AG08396 (cell line): ENCODE results near the gene TBC1D10B.
"Not testable (repeated sequence)": the region's sequence is repeated elsewhere in the genome, so short reads cannot be mapped to it uniquely, and the experiment has no call there.

Experiments
- DNase-seq: peaks from one replicate; pipeline ENCODE4 v3.0.0; 2012; ENCODE audit warnings: low spot score, mixed read lengths

Gene TBC1D10B

DNA sequence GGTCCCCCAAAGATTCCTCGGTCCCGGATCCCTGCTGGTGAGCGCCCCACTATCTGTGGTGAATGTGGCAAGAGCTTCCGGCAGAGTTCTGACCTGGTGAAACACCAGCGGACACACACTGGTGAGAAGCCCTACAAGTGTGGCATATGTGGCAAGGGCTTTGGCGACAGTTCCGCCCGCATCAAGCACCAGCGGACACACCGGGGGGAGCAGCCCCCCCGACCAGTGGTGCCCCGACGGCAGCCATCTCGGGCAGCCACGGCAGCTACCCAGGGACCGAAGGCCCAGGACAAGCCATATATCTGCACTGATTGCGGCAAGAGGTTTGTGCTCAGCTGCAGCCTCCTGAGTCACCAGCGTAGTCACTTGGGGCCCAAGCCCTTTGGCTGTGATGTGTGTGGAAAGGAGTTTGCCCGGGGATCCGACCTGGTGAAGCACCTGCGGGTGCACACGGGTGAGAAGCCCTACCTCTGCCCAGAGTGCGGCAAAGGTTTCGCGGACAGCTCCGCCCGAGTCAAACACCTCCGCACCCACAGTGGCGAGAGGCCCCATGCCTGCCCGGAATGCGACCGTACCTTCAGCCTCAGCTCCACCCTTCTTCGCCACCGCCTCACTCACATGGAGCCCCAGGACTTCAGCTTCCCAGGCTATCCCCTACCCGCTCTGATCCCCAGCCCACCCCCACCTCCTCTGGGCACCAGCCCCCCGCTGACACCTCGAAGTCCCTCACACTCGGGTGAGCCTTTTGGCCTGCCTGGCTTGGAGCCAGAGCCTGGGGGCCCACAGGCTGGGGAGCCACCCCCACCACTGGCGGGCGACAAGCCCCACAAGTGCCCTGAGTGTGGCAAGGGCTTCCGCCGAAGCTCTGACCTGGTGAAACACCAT lies 27.7 kb upstream of the TBC1D10B start:
- no peak for DNase-seq

- DNase-seq = no peak
Observed at GRCh38 chr16:30397056-30397455, 26.8 kb upstream of the TBC1D10B start.

DNA sequence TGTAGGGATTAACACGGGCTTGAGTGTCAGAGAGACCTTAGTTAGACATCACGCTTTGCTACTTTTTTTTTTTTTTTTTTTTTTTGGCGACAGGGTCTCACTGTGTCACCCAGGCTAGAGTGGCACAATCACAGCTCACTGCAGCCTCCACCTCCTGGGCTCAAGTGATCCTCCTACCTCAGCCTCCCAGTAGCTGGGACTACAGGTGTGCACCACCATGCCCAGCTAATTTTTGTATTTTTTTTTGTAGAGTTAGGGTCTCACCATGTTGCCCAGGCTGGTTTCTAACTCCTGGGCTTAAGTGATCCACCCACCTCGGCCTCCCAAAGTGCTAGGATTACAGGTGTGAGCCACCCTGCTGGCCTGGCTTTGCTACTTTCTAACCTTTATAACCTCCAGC lies 26.3 kb upstream of the TBC1D10B start:
- not testable (repeated sequence) for DNase-seq

DNA sequence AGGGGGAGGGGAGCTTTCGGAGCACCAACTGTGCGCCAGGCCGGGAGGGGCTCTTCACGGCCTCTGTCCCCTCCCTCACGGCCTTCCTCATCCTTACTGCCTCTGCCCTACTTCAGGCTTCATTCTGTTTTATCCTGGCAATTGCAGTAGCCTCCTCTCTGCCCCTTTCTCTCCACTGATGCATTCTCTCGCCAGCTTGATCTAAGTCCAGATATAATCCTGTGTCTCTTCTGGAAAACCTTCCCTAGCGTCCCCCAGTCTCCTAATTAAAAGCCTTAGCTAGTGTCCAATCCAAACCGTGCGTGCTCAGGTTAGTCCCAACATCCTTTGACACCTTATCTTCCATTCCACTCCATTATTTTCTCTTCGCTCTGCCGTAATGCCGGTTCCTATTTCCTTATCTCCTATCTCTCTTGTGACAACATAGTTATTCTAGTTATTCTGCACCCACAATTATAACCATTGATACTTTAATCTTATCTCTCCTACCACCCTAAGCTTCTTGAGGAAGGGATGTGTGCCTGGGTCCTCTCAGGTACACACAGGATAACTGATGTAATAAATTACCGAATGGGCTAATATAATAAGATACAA lies 25.8 kb upstream of the TBC1D10B start:
- no peak for DNase-seq

- DNase-seq = peak; percentile 91
Observed at GRCh38 chr16:30395155-30395991, 25.1 kb upstream of the TBC1D10B start, which contains the start of gene ZNF48. Gene ZNF48 (plus strand): TSS chr16:30395420. CDS start chr16:30395795, 375 bp downstream.

DNA sequence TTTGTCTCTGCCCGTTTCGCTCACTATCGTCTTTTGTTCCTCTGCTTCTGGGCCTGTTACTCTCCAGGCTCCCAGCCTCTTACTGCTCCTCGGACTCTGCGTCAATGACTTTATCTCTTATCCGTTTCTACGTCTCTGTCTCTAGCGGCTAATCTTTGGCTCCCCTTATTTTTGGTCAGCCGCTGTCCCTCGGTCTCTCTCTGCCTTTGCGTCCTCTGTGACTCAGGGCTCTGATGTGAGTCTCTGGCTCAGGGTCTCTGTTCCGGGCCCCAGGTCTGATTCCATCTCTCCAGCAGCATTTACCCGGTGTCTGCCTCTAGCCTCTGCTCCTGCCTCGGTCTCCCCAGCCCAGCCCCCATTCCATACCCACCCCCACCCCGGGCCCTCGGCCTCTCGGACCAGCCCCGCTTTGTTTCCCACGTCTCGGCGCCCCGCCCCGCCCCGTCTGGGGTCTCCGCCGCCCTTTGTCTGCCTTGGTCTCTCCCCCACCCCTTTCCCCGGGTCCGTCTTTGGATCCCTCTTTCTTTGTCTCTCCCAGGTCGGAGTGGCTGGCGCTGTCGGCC lies 24.4 kb upstream of the TBC1D10B start:
- DNase-seq = peak; percentile 51

DNA sequence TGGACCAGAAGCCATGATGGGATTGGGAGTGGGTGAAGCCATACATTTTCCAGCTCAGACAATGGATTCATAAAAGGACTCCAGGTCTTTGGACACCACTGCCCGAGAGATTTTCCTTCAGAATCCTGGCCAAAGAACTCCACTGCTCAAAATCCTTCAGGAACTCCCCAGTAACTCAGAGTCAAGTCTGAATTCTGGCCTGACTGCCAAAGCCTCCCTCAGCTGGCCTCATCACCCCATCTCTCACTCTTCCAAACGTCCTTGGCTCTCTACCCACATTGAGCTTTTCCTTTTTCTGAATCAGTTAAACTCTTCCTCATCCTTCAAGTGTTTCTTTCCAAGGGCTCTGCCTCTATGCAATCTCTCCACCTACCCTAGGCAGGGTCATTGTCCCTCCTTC lies 13.2 kb upstream of the TBC1D10B start:
- DNase-seq = no peak

GRCh38 chr16:30382111-30382881 lies 12.0 kb upstream of the TBC1D10B start, which contains the start of gene SEPTIN1:
Gene SEPTIN1 (minus strand): TSS chr16:30382561. CDS start chr16:30382542, 19 bp downstream.
- no peak for DNase-seq

- DNase-seq = no peak
Observed at GRCh38 chr16:30381291-30382041, 11.2 kb upstream of the TBC1D10B start.

DNA sequence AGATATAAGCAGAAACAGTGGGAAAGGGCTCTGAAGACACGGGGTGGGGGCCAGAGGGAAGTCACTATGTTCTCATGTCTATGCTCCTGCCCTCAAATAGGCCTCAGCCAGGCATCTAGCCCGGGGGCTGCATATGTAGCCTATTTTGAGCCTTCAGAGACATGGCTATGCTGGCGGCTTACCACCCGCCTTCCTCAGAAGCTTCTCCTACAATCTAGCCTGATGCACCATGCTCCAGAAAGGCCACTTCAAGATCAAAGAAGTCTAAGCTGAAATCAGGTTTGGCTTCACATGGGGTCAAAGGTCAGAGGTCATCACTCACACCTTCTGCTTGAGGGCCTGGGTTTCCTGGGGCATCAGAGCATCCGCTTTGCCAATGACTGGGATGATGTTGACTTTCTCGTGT lies 10.5 kb upstream of the TBC1D10B start:
- DNase-seq = no peak

GRCh38 chr16:30380072-30380802 lies 9.9 kb upstream of the TBC1D10B start:
- no peak for DNase-seq

- DNase-seq = no peak
Observed at GRCh38 chr16:30379158-30379783, 9.0 kb upstream of the TBC1D10B start.

- DNase-seq = peak; percentile 99
Observed at GRCh38 chr16:30378236-30379157, 8.2 kb upstream of the TBC1D10B start.

- peak; percentile 83 for DNase-seq
Observed at GRCh38 chr16:30377812-30378235, 7.5 kb upstream of the TBC1D10B start.

DNA sequence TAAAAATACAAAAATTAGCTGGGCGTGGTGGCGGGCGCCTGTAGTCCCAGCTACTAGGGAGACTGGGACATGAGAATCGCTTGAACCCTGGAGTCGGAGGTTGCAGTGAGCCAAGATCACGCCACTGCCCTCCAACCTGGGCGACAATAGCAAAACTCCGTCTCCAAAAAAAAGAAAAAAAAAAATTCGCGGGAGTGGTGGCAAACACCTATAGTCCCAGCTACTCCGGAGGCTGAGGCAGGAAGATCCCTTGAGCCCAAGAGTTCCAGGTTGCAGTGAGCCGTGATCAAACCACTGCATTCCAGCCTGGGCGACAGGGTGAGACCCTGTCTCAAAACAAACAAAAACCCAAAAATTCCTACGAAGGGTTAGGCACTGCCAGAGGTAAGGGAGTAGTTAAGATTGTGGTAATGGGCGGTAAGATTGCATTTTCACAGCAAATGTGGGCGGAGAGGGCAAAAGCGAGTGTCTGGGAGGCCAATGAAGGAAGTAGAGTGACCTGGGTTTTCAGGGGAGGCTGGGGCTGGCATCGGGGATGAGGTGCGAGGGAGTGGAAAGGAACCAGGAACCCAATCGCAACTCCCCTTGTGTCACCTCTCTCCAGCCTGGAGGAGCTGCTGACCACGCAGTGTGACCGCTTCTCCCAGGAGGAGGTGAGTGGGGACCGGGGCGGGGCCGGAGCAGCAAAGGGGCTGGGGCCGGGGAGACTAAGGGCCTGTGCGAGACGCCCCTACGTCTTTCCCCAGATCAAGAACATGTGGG lies 6.9 kb upstream of the TBC1D10B start:
- DNase-seq = no peak

GRCh38 chr16:30376461-30376902 lies 6.2 kb upstream of the TBC1D10B start:
- DNase-seq = no peak

DNA sequence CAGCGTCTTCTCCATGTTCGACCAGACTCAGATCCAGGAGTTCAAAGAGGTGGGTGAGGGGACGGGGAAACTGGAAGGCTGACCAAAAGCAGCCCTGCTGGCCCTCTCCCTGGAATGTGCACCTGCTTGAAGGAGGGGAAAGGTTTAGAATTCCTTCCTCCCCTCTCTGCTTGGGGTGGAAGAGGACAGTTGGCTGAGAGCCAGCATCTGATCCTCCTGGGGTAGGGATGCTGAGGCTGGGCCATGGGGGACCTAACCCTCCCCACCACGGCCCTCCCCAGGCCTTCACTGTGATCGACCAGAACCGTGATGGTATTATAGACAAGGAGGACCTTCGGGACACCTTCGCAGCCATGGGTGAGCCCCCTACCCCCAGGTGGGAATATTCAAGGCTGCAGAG lies 5.6 kb upstream of the TBC1D10B start:
- DNase-seq = no peak
